GM12892 (cell line): ENCODE data around the gene REEP3.

Source experiments
- POLR2A ChIP-seq: IDR thresholded peaks from 2 replicates; pipeline ENCODE4 v1.6.1; 2011; ENCODE audit warnings: low read depth, low read length, control low read depth
- POLR2AphosphoS5 ChIP-seq: IDR thresholded peaks from 2 replicates; pipeline ENCODE4 v1.6.1; 2011; ENCODE audit warnings: low read depth, low read length, control low read depth
- TAF1 ChIP-seq: IDR thresholded peaks from 2 replicates; pipeline ENCODE4 v1.6.1; 2011; ENCODE audit warnings: low read depth, mild to moderate bottlenecking, control low read depth, low read length, borderline replicate concordance

DNA sequence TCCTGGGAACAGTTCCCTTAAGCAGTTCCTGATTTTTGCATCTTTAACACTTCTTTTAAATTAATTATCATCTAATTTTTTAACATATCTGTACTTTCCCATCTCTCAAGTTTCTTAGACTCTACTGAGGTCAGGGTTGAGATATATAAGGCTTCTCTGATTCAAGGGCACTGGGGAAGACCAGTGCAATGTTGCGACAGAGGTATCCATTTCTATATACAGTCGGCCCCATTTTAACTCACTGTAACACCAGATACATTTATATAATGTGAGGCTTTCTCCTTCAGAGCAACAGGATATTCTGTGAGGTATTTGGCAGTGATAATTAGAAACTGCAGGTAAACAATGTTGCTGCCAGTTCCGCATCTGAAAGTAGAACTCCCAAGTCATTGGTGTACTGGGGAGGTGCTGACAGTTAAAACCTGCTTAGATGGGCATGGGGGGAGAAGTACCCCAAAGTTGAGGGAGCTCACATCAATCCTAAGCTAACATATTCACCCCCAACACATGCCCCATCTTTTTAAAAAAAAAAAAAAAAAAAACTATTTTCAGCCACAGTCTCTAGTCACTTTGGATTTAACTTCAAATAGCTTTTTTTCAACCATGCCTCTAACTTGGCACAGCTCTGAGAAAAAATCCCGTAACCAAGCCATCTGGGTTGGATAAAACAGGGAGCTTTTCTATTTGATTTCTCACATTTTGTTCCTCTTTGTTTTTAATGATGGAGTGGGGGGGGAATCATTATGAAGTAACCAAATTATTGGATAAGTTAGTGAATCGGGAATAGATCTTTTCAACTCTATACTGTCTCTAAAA lies 62.9 kb downstream of the REEP3 start:
- TF ChIP-seq POLR2A, result no peak
- TF ChIP-seq POLR2AphosphoS5, result no peak
- TF ChIP-seq TAF1, result no peak
